Prostate gland (tissue), 2 donors: ENCODE data around the gene ATP7B. TPM values are rescaled to one million over a fixed set of nuclear protein-coding genes. Genes with fewer than 3 reads are reported as not detected.

Source experiments
- DNase-seq: peaks from one replicate; pipeline ENCODE4 v3.0.0-alpha.2; 2019; ENCODE audit warnings: low spot score
- H3K27ac ChIP-seq, 2 donors: fragments of 200-600 bp; sonication (generic); 2 replicates each; pipeline ENCODE4 v1.5.1; 2017 to 2019
- H3K27me3 ChIP-seq: fragments of 200-600 bp; sonication (generic); replicated peaks from 2 replicates; pipeline ENCODE4 v1.5.1; 2019; ENCODE audit not compliant: insufficient read depth
- H3K36me3 ChIP-seq, 2 donors: fragments of 200-600 bp; sonication (generic); 1 replicate in 1 of 2; 2 replicates in 1 of 2; pipeline versions ENCODE4 v1.5.1 to v1.8.1; 2017 to 2019
- H3K4me1 ChIP-seq: fragments of 200-600 bp; sonication (generic); replicated peaks from 2 replicates; pipeline ENCODE4 v1.5.1; 2019
- H3K4me3 ChIP-seq, 2 donors: fragments of 200-600 bp; sonication (generic); 2 replicates each; pipeline ENCODE4 v1.5.1; 2017 to 2019
- H3K9me3 ChIP-seq: fragments of 200-600 bp; sonication (generic); 2 replicates; pipeline ENCODE4 v1.5.1; 2017
- POLR2A ChIP-seq: fragments of 450-650 bp; IDR thresholded peaks from one replicate; pipeline ENCODE4 v1.6.1; 2016; ENCODE audit warnings: antibody characterized with exemption, mild to moderate bottlenecking
- POLR2AphosphoS5 ChIP-seq: sonication (generic); formaldehyde crosslinking; IDR thresholded peaks from one replicate; pipeline ENCODE4 v1.6.1; 2017; ENCODE audit warnings: antibody characterized with exemption
- WGBS: methylation state at CpG from one replicate; pipeline ENCODE4 v1.1.5; 2018; 5-methylcytosine and 5-hydroxymethylcytosine counted together
- intact Hi-C: fragments of 100-400 bp; cut with DNase I; formaldehyde crosslinking; loops from one replicate; pipeline ENCODE4 v1.14.2; 2022
- total RNA-seq, 2 donors: library from RNA; depleted of rRNA; stranded (reverse); fragments of >200 nt; gene quantifications; one replicate each; pipeline ENCODE4 v1.1.0, GENCODE V29; 2016
- TF ChIP-seq, protein P1 (sequence below), 4 experiments: fragments of 200-600 bp in 2 of 4; fragments of 450-650 bp in 2 of 4; sonication (generic) in 2 of 4; IDR thresholded peaks; 1 replicate in 3 of 4; 2 replicates in 1 of 4; pipeline ENCODE4 v1.5.1; 2016 to 2019; ENCODE audit warnings: antibody characterized with exemption in 4 of 4, mild to moderate bottlenecking in 2 of 4, moderate library complexity in 2 of 4

Gene ATP7B
- total RNA-seq, 2 donors from 2014 or later: 6.2 to 8.2 TPM

GRCh38 chr13:51957377-51958216, 53.7 kb downstream of the ATP7B start:
- H3K27ac ChIP-seq: no peak overlapping the region
- no peak overlapping the region for H3K4me3 ChIP-seq
- 96% methylated on average over 9 of the region's 9 CpGs for WGBS
- no peak for DNase-seq
- H3K9me3 ChIP-seq: no peaks in the 10 kb centered on the region
- intact Hi-C loops: no loop called here
- H3K27me3 ChIP-seq: no peaks in the 10 kb centered on the region
- H3K36me3 ChIP-seq: no peaks in the 10 kb centered on the region
- H3K4me1 ChIP-seq: no peaks in the 10 kb centered on the region
- TF ChIP-seq, protein P1, sequence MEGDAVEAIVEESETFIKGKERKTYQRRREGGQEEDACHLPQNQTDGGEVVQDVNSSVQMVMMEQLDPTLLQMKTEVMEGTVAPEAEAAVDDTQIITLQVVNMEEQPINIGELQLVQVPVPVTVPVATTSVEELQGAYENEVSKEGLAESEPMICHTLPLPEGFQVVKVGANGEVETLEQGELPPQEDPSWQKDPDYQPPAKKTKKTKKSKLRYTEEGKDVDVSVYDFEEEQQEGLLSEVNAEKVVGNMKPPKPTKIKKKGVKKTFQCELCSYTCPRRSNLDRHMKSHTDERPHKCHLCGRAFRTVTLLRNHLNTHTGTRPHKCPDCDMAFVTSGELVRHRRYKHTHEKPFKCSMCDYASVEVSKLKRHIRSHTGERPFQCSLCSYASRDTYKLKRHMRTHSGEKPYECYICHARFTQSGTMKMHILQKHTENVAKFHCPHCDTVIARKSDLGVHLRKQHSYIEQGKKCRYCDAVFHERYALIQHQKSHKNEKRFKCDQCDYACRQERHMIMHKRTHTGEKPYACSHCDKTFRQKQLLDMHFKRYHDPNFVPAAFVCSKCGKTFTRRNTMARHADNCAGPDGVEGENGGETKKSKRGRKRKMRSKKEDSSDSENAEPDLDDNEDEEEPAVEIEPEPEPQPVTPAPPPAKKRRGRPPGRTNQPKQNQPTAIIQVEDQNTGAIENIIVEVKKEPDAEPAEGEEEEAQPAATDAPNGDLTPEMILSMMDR (IDR thresholded peaks at IDR 0.05): no peak
- no peak for TF ChIP-seq POLR2AphosphoS5

- no peak for DNase-seq
- H3K9me3 ChIP-seq: no peaks in the 10 kb centered on the region
- no peak overlapping the region for H3K4me3 ChIP-seq
- H3K27ac ChIP-seq: no peak overlapping the region
- no peaks in the 10 kb centered on the region for H3K4me1 ChIP-seq
- no peaks in the 10 kb centered on the region for H3K27me3 ChIP-seq
- no peaks in the 10 kb centered on the region for H3K36me3 ChIP-seq
- TF ChIP-seq POLR2A (no peak), POLR2AphosphoS5 (no peak)
- TF ChIP-seq, protein P1 (IDR thresholded peaks at IDR 0.05): no peak
- intact Hi-C loops: no loop called here
Measured at GRCh38 chr13:51956717-51957116, 54.5 kb downstream of the ATP7B start.

DNA sequence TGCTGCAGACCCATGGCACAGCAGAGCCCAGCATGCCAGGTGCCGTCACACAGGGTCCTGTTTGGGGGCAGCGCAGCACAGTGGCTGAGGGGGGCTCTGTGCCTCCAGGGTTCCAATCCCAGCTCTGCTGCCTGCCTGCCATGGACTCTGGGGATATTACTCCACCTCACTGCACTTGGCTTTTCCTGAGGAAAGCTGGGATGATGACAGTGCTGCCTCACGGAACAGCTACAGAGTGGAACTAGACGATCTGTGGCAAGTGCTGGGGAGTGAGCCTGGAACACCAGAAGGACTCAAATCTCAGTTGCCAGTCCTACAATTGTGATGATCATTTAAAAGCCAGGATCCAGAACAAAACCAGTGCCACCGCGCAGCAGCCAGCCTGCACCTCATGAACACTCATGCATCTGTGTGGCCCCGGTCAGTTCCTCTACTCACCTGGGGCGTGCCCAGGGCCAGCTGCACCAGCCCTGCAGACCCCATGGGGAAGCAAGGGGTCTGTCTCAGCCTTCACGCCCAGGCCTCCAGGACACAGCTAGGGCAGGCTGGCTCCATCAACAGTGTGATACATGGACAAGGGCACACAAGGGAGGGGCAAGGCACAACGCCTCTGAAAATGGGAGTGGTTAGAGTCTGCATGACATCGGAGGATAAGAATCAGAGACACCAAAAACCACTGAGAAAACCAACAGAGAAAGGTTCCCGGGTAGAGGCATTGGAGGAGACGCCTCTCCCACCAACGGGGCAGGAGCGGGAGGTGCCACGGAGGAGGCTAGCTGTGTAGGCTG, 55.2 kb downstream of the ATP7B start:
- no peak overlapping the region for H3K27ac ChIP-seq
- no peaks in the 10 kb centered on the region for H3K9me3 ChIP-seq
- H3K4me1 ChIP-seq: no peaks in the 10 kb centered on the region
- WGBS: 72% methylated on average over 16 of the region's 16 CpGs
- no peak overlapping the region for H3K4me3 ChIP-seq
- TF ChIP-seq POLR2AphosphoS5: no peak
- no peaks in the 10 kb centered on the region for H3K36me3 ChIP-seq
- H3K27me3 ChIP-seq: no peaks in the 10 kb centered on the region
- intact Hi-C loops: no loop called here
- no peak for DNase-seq

GRCh38 chr13:51955281-51955771, 55.9 kb downstream of the ATP7B start:
- no peak for DNase-seq
- Histone ChIP-seq H3K27me3 (no peaks in the 10 kb centered on the region), H3K36me3 (no peaks in the 10 kb centered on the region), H3K9me3 (no peaks in the 10 kb centered on the region), H3K4me1 (no peaks in the 10 kb centered on the region), H3K27ac (no peak overlapping the region), H3K4me3 (no peak overlapping the region)
- intact Hi-C loops: no loop called here
- no peak for TF ChIP-seq POLR2AphosphoS5
- TF ChIP-seq, protein P1 (IDR thresholded peaks at IDR 0.05): no peak
- no peak for TF ChIP-seq POLR2A
- 42% methylated on average over 15 of the region's 15 CpGs for WGBS

GRCh38 chr13:51953347-51954195, 57.7 kb downstream of the ATP7B start:
- H3K4me3 ChIP-seq: no peak overlapping the region
- no peaks in the 10 kb centered on the region for H3K27me3 ChIP-seq
- intact Hi-C loops: no loop called here
- 77% methylated on average over 3 of the region's 3 CpGs for WGBS
- H3K4me1 ChIP-seq: no peaks in the 10 kb centered on the region
- no peak for DNase-seq
- H3K9me3 ChIP-seq: no peaks in the 10 kb centered on the region
- H3K36me3 ChIP-seq: no peaks in the 10 kb centered on the region
- no peak overlapping the region for H3K27ac ChIP-seq
- TF ChIP-seq, protein P1 (IDR thresholded peaks at IDR 0.05): no peak
- no peak for TF ChIP-seq POLR2A
- TF ChIP-seq POLR2AphosphoS5: no peak
